Measurements from ENCODE around the gene IL2.

The IL2 gene

GRCh38 chr4:122456231-122457116, at the start of gene IL2:
Gene IL2 (minus strand): TSS chr4:122456725. CDS start chr4:122456440, 285 bp downstream.
- H3K4me3 ChIP-seq (ENCODE audit: low read length) = no peak within 1 kb of the TSS
- H3K79me2 ChIP-seq (ENCODE audit: low read length) = no peaks in the 10 kb centered on the region
- no peaks in the 10 kb centered on the region for H3K9me3 ChIP-seq (ENCODE audit: insufficient read depth, low read length)
- H3K36me3 ChIP-seq (replicated peaks; ENCODE audit: low read depth, low read length) = no peaks in the 10 kb centered on the region
- no peak within 1 kb of the TSS for H2AFZ ChIP-seq (ENCODE audit: low read depth, low read length)
- H3K27ac ChIP-seq (ENCODE audit: low read length) = no peak within 1 kb of the TSS
- TF ChIP-seq, protein P1, sequence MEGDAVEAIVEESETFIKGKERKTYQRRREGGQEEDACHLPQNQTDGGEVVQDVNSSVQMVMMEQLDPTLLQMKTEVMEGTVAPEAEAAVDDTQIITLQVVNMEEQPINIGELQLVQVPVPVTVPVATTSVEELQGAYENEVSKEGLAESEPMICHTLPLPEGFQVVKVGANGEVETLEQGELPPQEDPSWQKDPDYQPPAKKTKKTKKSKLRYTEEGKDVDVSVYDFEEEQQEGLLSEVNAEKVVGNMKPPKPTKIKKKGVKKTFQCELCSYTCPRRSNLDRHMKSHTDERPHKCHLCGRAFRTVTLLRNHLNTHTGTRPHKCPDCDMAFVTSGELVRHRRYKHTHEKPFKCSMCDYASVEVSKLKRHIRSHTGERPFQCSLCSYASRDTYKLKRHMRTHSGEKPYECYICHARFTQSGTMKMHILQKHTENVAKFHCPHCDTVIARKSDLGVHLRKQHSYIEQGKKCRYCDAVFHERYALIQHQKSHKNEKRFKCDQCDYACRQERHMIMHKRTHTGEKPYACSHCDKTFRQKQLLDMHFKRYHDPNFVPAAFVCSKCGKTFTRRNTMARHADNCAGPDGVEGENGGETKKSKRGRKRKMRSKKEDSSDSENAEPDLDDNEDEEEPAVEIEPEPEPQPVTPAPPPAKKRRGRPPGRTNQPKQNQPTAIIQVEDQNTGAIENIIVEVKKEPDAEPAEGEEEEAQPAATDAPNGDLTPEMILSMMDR (IDR thresholded peaks at IDR 0.05; ENCODE audit: low read depth, low read length) = no peak
- no peak for TF ChIP-seq EZH2phosphoT487 (IDR thresholded peaks at IDR 0.05; ENCODE audit: low read depth)
- H3K4me1 ChIP-seq (ENCODE audit: low read length) = peaks cover 70% of the 10 kb centered on the region
- no peaks in the 10 kb centered on the region for H4K20me1 ChIP-seq (ENCODE audit: insufficient read depth, low read length)
- no peak within 1 kb of the TSS for H3K4me2 ChIP-seq (ENCODE audit: low read length)
- H3K9ac ChIP-seq (ENCODE audit: low read length) = no peak within 1 kb of the TSS
- H3K27me3 ChIP-seq (ENCODE audit: low read depth, low read length) = no peaks in the 10 kb centered on the region

GRCh38 chr4:122503214-122503613, 46.7 kb upstream of the IL2 start:
- Histone ChIP-seq H3K9ac (ENCODE audit: low read length) (no peak overlapping the region), H2AFZ (ENCODE audit: low read depth, low read length) (peak overlapping the region; percentile 25; the same call in 1 of the 2 replicates)
- TF ChIP-seq, protein P1 (IDR thresholded peaks at IDR 0.05; ENCODE audit: low read depth, low read length) = no peak
- TF ChIP-seq EZH2phosphoT487 (IDR thresholded peaks at IDR 0.05; ENCODE audit: low read depth) = no peak

DNA sequence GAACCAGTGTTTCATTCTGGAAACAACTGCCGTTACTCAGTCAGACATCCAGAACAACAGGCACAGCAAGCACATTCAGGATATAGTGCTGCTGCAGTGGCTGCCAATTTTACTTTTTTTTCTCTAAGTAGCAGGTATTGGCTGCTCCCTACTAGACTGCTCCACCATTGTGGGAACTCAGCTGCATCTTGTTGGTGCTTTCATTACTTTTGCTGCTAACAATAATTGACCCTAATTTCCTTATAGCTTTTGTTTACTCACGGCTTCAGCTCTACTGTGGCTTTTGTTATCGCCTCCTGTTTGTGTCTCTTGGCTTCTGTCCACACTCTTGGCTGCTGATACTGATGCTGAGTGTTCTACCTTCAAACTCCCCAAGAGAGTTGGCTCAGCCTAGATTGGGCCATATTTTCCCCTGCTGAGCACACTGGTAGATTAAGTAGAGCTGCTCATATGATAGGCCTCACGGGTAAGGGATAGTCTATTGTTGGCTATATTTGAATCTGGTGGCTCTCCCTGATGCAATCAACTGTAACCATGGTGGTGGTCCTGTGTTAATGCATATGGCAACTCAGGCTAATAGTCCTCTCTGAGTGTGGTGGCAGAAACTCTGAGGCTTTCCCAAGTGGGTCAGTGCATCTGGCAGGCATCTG, 44.5 kb upstream of the IL2 start:
- Histone ChIP-seq H2AFZ (ENCODE audit: low read depth, low read length) (no peak overlapping the region; the same call in 1 of the 2 replicates), H3K4me2 (ENCODE audit: low read length) (no peak overlapping the region), H3K27me3 (ENCODE audit: low read depth, low read length) (no peaks in the 10 kb centered on the region), H3K27ac (ENCODE audit: low read length) (no peak overlapping the region), H3K9ac (ENCODE audit: low read length) (no peak overlapping the region), H3K79me2 (ENCODE audit: low read length) (no peaks in the 10 kb centered on the region), H3K4me3 (ENCODE audit: low read length) (no peak overlapping the region), H3K4me1 (ENCODE audit: low read length) (no peaks in the 10 kb centered on the region), H3K36me3 (replicated peaks; ENCODE audit: low read depth, low read length) (no peaks in the 10 kb centered on the region), H4K20me1 (ENCODE audit: insufficient read depth, low read length) (no peaks in the 10 kb centered on the region), H3K9me3 (ENCODE audit: insufficient read depth, low read length) (no peaks in the 10 kb centered on the region)
- no peak for TF ChIP-seq EZH2phosphoT487 (IDR thresholded peaks at IDR 0.05; ENCODE audit: low read depth)
- TF ChIP-seq, protein P1 (IDR thresholded peaks at IDR 0.05; ENCODE audit: low read depth, low read length) = no peak

More at GRCh38 chr4:122503214-122503613, 46.7 kb upstream of the IL2 start:
- Histone ChIP-seq H3K36me3 (replicated peaks; ENCODE audit: low read depth, low read length) (peaks cover 11% of the 10 kb centered on the region), H3K27ac (ENCODE audit: low read length) (no peak overlapping the region), H3K79me2 (ENCODE audit: low read length) (no peaks in the 10 kb centered on the region), H3K27me3 (ENCODE audit: low read depth, low read length) (no peaks in the 10 kb centered on the region), H3K4me1 (ENCODE audit: low read length) (peaks cover 18% of the 10 kb centered on the region), H4K20me1 (ENCODE audit: insufficient read depth, low read length) (no peaks in the 10 kb centered on the region), H3K4me2 (ENCODE audit: low read length) (no peak overlapping the region), H3K4me3 (ENCODE audit: low read length) (no peak overlapping the region), H3K9me3 (ENCODE audit: insufficient read depth, low read length) (no peaks in the 10 kb centered on the region)

DNA sequence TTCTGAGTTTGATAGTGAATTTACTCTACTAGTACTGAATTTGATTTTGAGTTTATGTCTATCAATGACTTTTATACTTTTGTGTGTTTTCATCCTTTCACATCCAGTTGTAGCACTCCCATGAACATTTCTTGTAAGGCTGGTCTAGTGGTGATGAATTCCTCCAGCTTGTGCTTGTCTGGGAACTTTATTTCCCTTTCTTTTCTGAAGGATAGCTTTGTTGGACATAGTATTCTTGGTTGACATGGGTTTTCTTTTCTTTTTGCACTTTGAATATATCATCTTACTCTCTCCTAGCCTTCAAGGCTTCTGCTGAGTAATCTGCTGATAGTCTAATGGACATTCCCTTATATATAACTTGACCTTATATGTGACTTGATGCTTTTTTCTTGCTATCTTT, 32.5 kb upstream of the IL2 start:
- Histone ChIP-seq H3K4me1 (ENCODE audit: low read length) (no peaks in the 10 kb centered on the region), H3K79me2 (ENCODE audit: low read length) (no peaks in the 10 kb centered on the region), H4K20me1 (ENCODE audit: insufficient read depth, low read length) (no peaks in the 10 kb centered on the region), H3K9me3 (ENCODE audit: insufficient read depth, low read length) (peaks cover 34% of the 10 kb centered on the region), H3K27ac (ENCODE audit: low read length) (no peak overlapping the region), H3K4me3 (ENCODE audit: low read length) (no peak overlapping the region), H3K4me2 (ENCODE audit: low read length) (no peak overlapping the region), H3K27me3 (ENCODE audit: low read depth, low read length) (no peaks in the 10 kb centered on the region), H3K9ac (ENCODE audit: low read length) (no peak overlapping the region), H2AFZ (ENCODE audit: low read depth, low read length) (no peak overlapping the region), H3K36me3 (replicated peaks; ENCODE audit: low read depth, low read length) (peaks cover 26% of the 10 kb centered on the region)
- TF ChIP-seq, protein P1 (IDR thresholded peaks at IDR 0.05; ENCODE audit: low read depth, low read length) = no peak
- no peak for TF ChIP-seq EZH2phosphoT487 (IDR thresholded peaks at IDR 0.05; ENCODE audit: low read depth)

All from OCI-LY3 (cell line).